Stomach (tissue), 19 donors: ENCODE data around the gene RSPH6A. TPM values are rescaled to one million over a fixed set of nuclear protein-coding genes. Genes with fewer than 3 reads are reported as not detected.

ENCODE experiments used
- DNase-seq, 2 donors: peaks; one replicate each; pipeline versions ENCODE4 v3.0.0 to v3.0.0-alpha.2; 2013 to 2019
- H3K27ac ChIP-seq, 5 donors: fragments of 200-600 bp in 4 of 5; sonication (generic) in 4 of 5; one replicate each; pipeline ENCODE4 v1.5.1; 2013 to 2019; ENCODE audit warnings: mild to moderate bottlenecking in 1 of 5, moderate library complexity in 1 of 5
- H3K27me3 ChIP-seq, 3 donors: fragments of 200-600 bp; sonication (generic); one replicate each; pipeline ENCODE4 v1.5.1; 2017 to 2019; ENCODE audit warnings: mixed run types in 1 of 3
- H3K36me3 ChIP-seq, 4 donors: fragments of 200-600 bp; sonication (generic); 1 replicate in 3 of 4; 2 replicates in 1 of 4; pipeline ENCODE4 v1.5.1; 2016 to 2019
- H3K4me1 ChIP-seq, 4 donors: fragments of 200-600 bp; sonication (generic); one replicate each; pipeline ENCODE4 v1.5.1; 2016 to 2019
- H3K4me3 ChIP-seq, 4 donors: fragments of 200-600 bp; sonication (generic) in 3 of 4; one replicate each; pipeline ENCODE4 v1.5.1; 2016 to 2019; ENCODE audit warnings: mild to moderate bottlenecking in 1 of 4
- H3K9me3 ChIP-seq, 4 donors: fragments of 200-600 bp; sonication (generic); one replicate each; pipeline ENCODE4 v1.5.1; 2016 to 2019
- EP300 ChIP-seq: sonication (generic); formaldehyde crosslinking; IDR thresholded peaks from one replicate; pipeline ENCODE4 v1.6.1; 2017; ENCODE audit warnings: antibody characterized with exemption
- POLR2A ChIP-seq, 4 donors: fragments of 450-650 bp; IDR thresholded peaks; one replicate each; pipeline ENCODE4 v1.6.1; 2016; ENCODE audit warnings: antibody characterized with exemption in 4 of 4, control low read depth in 2 of 4, mild to moderate bottlenecking in 1 of 4, moderate library complexity in 1 of 4
- POLR2AphosphoS5 ChIP-seq, 3 donors: sonication (generic); formaldehyde crosslinking; IDR thresholded peaks; one replicate each; pipeline ENCODE4 v1.6.1; 2016; ENCODE audit warnings: antibody characterized with exemption in 3 of 3
- WGBS, 5 donors: extraction: QIAGEN DNeasy Blood & Tissue Kit in 3 of 5; methylation state at CpG; one replicate each; pipeline versions ENCODE4 v1.1.5 to v1.1.7; 2013 to 2018; 5-methylcytosine and 5-hydroxymethylcytosine counted together
- intact Hi-C: fragments of 100-400 bp; cut with DNase I; formaldehyde crosslinking; loops from one replicate; pipeline ENCODE4 v1.15.1; 2023; ENCODE audit warnings: low total_unique reads
- long read RNA-seq, 10 donors: transcript quantifications; one replicate each; lab custom pipeline, GENCODE V29; 2026
- polyA plus RNA-seq, 3 donors: library from polyadenylated mRNA; stranded (reverse); fragments of 200-250 nt; gene quantifications; one replicate each; pipeline ENCODE4 v1.2.3, GENCODE V29; 2013
- total RNA-seq, 5 donors: library from RNA; depleted of rRNA; stranded (reverse); fragments of >200 nt; gene quantifications; one replicate each; pipeline versions ENCODE4 v1.1.0 to v1.2.3, GENCODE V29; 2014 to 2016
- TF ChIP-seq, protein P1 (sequence below), 7 experiments: fragments of 450-650 bp in 4 of 7; fragments of 200-600 bp in 3 of 7; sonication (generic) in 3 of 7; IDR thresholded peaks; one replicate each; pipeline ENCODE4 v1.5.1; 2016 to 2019; ENCODE audit warnings: antibody characterized with exemption in 7 of 7, control low read depth in 2 of 7, mild to moderate bottlenecking in 1 of 7
- donor health status: healthy with polysubstance abuse.
- donor health status: Bipolar disorder and iron deficiency.
- donor health status: healthy.

The RSPH6A gene
- total RNA-seq (1 to 10 TPM in 2 of 5 donors, under 1 TPM in 1, not detected in 2; 0.37 to 5.8 (median 1.4) TPM), polyA plus RNA-seq (not detected)
- long read RNA-seq, donor 1, result 0 reads
- long read RNA-seq, donor 2, result 0 reads
- long read RNA-seq, donor 3, result 0 reads
- long read RNA-seq, donor 4, result 0 reads
- long read RNA-seq, donor 5, result 0 reads
- long read RNA-seq, donor 6, result 0 reads
- long read RNA-seq, donor 7, result 0 reads
- long read RNA-seq, donor 8, result 0 reads
- long read RNA-seq, donor 9, result 0 reads
- long read RNA-seq, donor 10, result 0 reads

DNA sequence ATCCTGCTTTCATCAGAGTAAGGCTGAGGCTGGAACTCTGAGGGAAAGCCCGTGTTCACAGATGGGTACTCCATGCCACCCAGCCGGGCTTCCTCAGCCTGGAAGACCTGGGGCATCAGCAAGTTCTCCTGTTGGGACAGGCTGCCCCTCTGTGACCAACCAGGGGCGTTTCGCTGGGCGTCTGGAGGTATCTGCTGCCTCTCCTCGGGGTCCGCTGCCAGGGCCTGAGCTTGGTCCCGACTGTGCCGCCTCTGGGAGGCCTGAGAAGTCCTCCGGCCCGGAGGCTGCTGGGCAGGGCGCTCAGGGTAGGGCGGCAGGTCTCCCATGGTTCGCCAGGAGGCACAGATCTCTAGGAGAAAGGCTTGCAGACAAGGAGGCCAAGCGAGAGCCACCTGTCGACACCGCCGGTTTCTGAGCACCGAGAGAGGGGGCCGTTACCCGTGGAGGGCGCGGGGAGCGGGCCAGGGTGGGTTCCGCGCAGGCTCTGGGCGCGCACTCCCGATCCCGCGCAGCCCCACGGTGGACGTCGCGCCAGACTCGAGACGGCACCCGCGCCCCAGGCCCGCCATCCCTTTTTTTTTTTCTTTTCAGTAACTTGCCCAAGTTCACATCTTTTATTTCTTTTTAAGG is at the start of gene RSPH6A:
Gene RSPH6A, minus strand, starts transcription at position 458 of the 630 bp plus-strand sequence. Its CDS starts 132 bp downstream, at position 326.
- 38 to 67% (median 61%) methylated on average over 29 to 40 of the region's 40 CpGs for WGBS, 5 donors
- DNase-seq, result peak in 1 of 2 donors; percentile 49
- intact Hi-C loops, result no loop called here
- H3K4me1 ChIP-seq, result peaks cover 4 to 27% (median 15%) of the 10 kb centered on the region in 4 donors
- no peak within 1 kb of the TSS for H3K27ac ChIP-seq
- H3K27me3 ChIP-seq, result peaks cover 0 to 24% (median 0%) of the 10 kb centered on the region in 3 donors
- H3K9me3 ChIP-seq, result no peaks in the 10 kb centered on the region
- peak within 1 kb of the TSS; percentile 26 to 41 (median 32) for H3K4me3 ChIP-seq
- no peak for TF ChIP-seq EP300
- no peak for TF ChIP-seq POLR2AphosphoS5 (IDR thresholded peaks at IDR 0.05)
- TF ChIP-seq, protein P1, sequence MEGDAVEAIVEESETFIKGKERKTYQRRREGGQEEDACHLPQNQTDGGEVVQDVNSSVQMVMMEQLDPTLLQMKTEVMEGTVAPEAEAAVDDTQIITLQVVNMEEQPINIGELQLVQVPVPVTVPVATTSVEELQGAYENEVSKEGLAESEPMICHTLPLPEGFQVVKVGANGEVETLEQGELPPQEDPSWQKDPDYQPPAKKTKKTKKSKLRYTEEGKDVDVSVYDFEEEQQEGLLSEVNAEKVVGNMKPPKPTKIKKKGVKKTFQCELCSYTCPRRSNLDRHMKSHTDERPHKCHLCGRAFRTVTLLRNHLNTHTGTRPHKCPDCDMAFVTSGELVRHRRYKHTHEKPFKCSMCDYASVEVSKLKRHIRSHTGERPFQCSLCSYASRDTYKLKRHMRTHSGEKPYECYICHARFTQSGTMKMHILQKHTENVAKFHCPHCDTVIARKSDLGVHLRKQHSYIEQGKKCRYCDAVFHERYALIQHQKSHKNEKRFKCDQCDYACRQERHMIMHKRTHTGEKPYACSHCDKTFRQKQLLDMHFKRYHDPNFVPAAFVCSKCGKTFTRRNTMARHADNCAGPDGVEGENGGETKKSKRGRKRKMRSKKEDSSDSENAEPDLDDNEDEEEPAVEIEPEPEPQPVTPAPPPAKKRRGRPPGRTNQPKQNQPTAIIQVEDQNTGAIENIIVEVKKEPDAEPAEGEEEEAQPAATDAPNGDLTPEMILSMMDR (IDR thresholded peaks at IDR 0.05), result no peak
- TF ChIP-seq POLR2A (IDR thresholded peaks at IDR 0.05), result no peak
- peaks cover 0 to 36% (median 20%) of the 10 kb centered on the region in 4 donors for H3K36me3 ChIP-seq

DNA sequence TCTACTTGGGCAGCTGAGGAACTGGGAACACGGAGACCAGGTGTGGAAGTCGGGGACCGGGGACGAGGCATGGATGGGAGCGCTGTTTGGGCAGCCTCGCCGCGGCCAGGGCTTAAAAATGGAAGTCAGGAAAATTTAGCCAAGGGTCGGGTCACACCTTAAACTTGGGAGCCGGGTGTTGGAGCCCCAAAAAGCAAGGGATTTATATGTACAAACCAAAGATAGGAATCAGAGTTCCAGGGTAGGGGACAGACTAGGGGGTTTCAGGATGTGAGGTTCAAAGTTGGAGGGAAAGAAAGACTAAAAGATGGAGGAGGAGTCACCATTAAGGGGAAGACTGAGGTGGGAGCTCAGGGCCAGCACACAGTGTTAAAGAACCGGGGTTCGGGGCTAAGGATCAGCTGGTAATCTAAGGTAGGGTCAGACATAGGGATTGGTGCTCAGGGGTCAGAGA is 49.5 kb upstream of the RSPH6A start:
- Histone ChIP-seq H3K27ac (peak overlapping the region; percentile 78 to 96 (median 92)), H3K9me3 (no peaks in the 10 kb centered on the region), H3K36me3 (peaks cover 0 to 14% (median 6%) of the 10 kb centered on the region in 4 donors), H3K4me3 (peak overlapping the region; percentile 75 to 97 (median 90)), H3K27me3 (peaks cover 0 to 34% (median 9%) of the 10 kb centered on the region in 3 donors), H3K4me1 (peaks cover 24 to 44% (median 39%) of the 10 kb centered on the region in 4 donors)
- DNase-seq, result no peak
- WGBS, 5 donors, result 9 to 23% (median 12%) methylated on average over 12 of the region's 12 CpGs
- TF ChIP-seq, protein P1 (IDR thresholded peaks at IDR 0.05), result no peak
- no peak for TF ChIP-seq EP300
- TF ChIP-seq POLR2AphosphoS5 (IDR thresholded peaks at IDR 0.05), result no peak
- no peak for TF ChIP-seq POLR2A (IDR thresholded peaks at IDR 0.05)
- intact Hi-C loops, result no loop called here

DNA sequence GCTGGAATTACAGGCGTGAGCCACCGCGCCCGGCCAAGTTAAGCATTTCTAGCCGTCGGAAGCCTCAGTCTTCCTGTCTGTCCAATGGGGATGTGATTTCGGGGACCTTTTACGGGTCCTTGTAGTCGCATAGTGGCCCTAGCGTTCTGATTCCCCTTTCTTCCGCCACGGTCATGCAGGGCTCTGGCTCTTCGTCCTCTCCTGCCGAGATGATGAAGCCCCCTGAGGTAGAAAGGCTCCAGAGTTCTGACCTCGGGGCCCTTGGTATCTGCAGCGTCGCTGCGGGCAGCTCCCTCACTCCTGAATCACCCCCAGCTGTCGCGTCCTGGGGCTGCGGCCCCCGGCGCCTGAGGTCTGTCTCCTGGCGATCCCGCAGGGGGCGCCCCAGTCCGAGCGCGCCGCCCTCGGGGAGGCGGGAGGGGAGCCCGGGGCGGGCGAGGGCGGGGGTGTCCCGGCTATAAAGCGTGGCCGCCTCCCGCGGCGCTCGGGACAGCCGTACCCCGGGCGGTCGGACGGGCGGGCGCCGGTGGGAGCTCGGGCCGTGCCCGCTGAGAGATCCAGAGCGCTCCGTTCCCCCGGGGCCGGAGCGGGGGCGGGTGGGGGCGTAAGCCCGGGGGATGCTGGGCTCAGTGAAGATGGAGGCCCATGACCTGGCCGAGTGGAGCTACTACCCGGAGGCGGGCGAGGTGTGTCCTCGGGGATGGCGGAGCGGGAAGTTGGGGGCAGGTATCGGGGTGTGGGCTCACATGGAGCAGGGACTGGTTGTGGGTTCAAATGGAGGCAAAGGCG is 48.9 kb upstream of the RSPH6A start, which contains the start of gene FOXA3:
Gene FOXA3, plus strand, starts transcription at position 487 of the 789 bp plus-strand sequence. Its CDS starts 131 bp downstream, at position 618.
- H3K27ac ChIP-seq, result peak within 1 kb of the TSS; percentile 78 to 96 (median 92)
- 1 to 3% (median 2%) methylated on average over 22 to 71 of the region's 71 CpGs for WGBS, 5 donors
- DNase-seq, result peak; percentile 81 to 89
- peaks cover 24 to 43% (median 38%) of the 10 kb centered on the region in 4 donors for H3K4me1 ChIP-seq
- intact Hi-C loops, result no loop called here
- H3K27me3 ChIP-seq, result peaks cover 0 to 34% (median 9%) of the 10 kb centered on the region in 3 donors
- peak within 1 kb of the TSS; percentile 75 to 97 (median 90) for H3K4me3 ChIP-seq
- TF ChIP-seq POLR2AphosphoS5 (IDR thresholded peaks at IDR 0.05) (peak in 2 of 3 donors; percentile 84 to 85), POLR2A (IDR thresholded peaks at IDR 0.05) (peak in 1 of 4 donors; percentile 24), EP300 (no peak)
- TF ChIP-seq, protein P1 (IDR thresholded peaks at IDR 0.05), result peak in 5 of 7 experiments; percentile 62 to 84 (median 80)
- H3K9me3 ChIP-seq, result no peaks in the 10 kb centered on the region
- peaks cover 6 to 20% (median 12%) of the 10 kb centered on the region in 4 donors for H3K36me3 ChIP-seq
